Activated CD4-positive, alpha-beta memory T cell treated with anti-CD3 and anti-CD28 coated beads, Interleukin-2, amount 10 ng/mL, durations not matched to agents 7 days and 5 days (primary cell): ENCODE results near the gene ZCCHC7. TPM values are rescaled to one million over a fixed set of nuclear protein-coding genes. Genes with fewer than 3 reads are reported as not detected.
"Not testable (repeated sequence)": the region's sequence is repeated elsewhere in the genome, so short reads cannot be mapped to it uniquely, and the experiment has no call there.

ENCODE experiments used
- CTCF ChIA-PET: fragments of 350-600 bp; sonication (Branson Sonifier 250); formaldehyde crosslinking; loops from one replicate; lab custom pipeline; 2021; ENCODE audit warnings: antibody characterized with exemption, inconsistent platforms; lab: Charles Lee
- POLR2A ChIA-PET: fragments of 350-600 bp; sonication (Branson Sonifier 250); formaldehyde crosslinking; loops from one replicate; lab custom pipeline; 2021; ENCODE audit warnings: antibody characterized with exemption; lab: Charles Lee
- DNase-seq: peaks from one replicate; pipeline ENCODE4 v3.0.0-alpha.2; 2020
- H3K27ac Mint-ChIP-seq: one replicate; pipeline ENCODE4 v1.8.0; 2021; ENCODE audit warnings: mild to moderate bottlenecking, mixed read lengths
- H3K27me3 Mint-ChIP-seq: one replicate; pipeline ENCODE4 v1.8.0; 2021; ENCODE audit warnings: mixed read lengths
- H3K36me3 Mint-ChIP-seq: one replicate; pipeline ENCODE4 v1.8.0; 2021; ENCODE audit warnings: low read depth, mixed read lengths
- H3K4me1 Mint-ChIP-seq: one replicate; pipeline ENCODE4 v1.8.0; 2021; ENCODE audit warnings: mixed read lengths
- H3K4me3 Mint-ChIP-seq: one replicate; pipeline ENCODE4 v1.8.0; 2021; ENCODE audit warnings: mild to moderate bottlenecking, mixed read lengths
- H3K9me3 Mint-ChIP-seq: one replicate; pipeline ENCODE4 v1.8.0; 2021; ENCODE audit warnings: mixed read lengths
- total RNA-seq, 2 experiments: library from RNA; stranded (reverse); gene quantifications; one replicate each; pipeline ENCODE4 v1.2.3, GENCODE V29; 2021

Gene ZCCHC7
- total RNA-seq, 2 experiments from 2014 or later, result 20.9 to 21.9 TPM

DNA sequence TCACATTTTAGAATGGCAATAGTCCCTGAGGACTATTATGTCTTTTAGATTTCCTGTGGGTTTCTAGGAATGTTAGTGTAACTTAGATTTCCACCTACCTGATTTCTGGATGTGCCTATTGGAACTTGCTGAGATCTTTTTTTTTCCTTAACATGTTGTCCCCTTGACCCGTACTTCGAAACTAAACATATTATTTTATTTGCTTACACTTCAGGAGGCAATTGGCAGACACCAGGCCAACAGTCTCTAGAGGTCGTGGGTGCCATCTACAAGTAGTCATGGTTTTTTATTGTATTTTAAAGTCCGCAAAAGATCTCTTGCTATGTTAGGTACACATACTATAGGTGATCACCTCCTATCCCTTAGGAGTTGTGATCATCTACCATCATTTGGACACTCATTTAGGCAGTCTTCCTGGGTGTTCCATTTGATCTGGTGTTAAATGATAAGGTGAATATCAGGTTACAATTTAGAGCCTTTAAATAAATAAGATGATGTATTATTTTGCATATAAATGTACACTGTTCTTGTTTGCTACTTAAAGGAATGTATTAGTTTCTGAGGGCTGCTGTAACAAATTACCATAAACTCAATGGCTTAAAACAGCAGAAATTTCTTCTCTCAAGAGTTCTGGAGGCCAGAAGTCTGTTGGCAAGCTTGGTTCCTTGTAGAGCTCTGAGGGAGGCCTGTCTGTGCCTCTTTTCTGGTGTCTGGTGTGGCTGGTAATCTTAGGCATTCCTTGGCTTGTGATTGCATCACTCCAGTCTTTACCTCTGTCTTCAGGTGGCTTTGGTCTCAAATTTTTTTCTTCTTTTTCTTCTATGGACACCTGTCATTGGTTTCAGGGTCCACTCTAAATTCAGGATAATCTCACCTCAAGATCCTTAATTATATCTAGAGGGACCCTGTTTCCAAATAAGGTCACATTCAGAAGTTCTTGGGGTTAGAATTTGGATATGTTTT is 64.8 kb downstream of the ZCCHC7 start:
- Mint-ChIP-seq H3K4me1 (peaks cover 29% of the 10 kb centered on the region), H3K4me3 (no peak overlapping the region), H3K36me3 (peaks cover 39% of the 10 kb centered on the region), H3K27ac (no peak overlapping the region), H3K27me3 (no peaks in the 10 kb centered on the region), H3K9me3 (peaks cover 7% of the 10 kb centered on the region)
- DNase-seq, result no peak
- ChIA-PET CTCF (interaction anchor here (0.9 kb wide), 1 partner anchor 159 kb away, joined by 3 read pairs; no protein-coding TSS in a partner anchor), POLR2A (no interaction called here)

DNA sequence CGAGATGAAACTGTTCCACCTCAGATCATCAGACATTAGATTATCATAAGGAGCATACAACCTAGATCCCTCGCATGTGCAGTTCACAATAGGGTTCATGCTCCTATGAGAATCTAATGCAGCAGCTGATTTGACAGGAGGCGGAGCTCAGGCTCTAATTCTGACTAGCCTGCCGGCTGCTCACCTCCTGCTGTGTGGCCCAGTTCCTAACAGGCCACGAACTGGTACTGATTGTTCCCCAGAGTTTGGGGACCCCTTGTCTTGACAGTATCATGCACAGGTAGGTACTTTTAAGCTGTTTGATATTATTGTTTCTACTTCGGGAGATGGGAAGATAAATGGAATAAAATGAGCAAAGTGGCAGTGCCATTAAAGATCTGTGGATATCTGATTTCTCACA is 66.9 kb downstream of the ZCCHC7 start:
- no peaks in the 10 kb centered on the region for H3K27me3 Mint-ChIP-seq
- peak overlapping the region; percentile 90 for H3K27ac Mint-ChIP-seq
- POLR2A ChIA-PET, result interaction anchor here (0.7 to 1.8 kb wide), 4 partner anchors 10 to 107 kb away, joined by 3 to 12 read pairs (median 4); partner anchors contain the start of gene ZCCHC7
- peaks cover 29% of the 10 kb centered on the region for H3K4me1 Mint-ChIP-seq
- H3K9me3 Mint-ChIP-seq, result peaks cover 5% of the 10 kb centered on the region
- DNase-seq, result peak; percentile 34
- CTCF ChIA-PET, result no interaction called here
- H3K4me3 Mint-ChIP-seq, result peak overlapping the region; percentile 72
- peaks cover 46% of the 10 kb centered on the region for H3K36me3 Mint-ChIP-seq

DNA sequence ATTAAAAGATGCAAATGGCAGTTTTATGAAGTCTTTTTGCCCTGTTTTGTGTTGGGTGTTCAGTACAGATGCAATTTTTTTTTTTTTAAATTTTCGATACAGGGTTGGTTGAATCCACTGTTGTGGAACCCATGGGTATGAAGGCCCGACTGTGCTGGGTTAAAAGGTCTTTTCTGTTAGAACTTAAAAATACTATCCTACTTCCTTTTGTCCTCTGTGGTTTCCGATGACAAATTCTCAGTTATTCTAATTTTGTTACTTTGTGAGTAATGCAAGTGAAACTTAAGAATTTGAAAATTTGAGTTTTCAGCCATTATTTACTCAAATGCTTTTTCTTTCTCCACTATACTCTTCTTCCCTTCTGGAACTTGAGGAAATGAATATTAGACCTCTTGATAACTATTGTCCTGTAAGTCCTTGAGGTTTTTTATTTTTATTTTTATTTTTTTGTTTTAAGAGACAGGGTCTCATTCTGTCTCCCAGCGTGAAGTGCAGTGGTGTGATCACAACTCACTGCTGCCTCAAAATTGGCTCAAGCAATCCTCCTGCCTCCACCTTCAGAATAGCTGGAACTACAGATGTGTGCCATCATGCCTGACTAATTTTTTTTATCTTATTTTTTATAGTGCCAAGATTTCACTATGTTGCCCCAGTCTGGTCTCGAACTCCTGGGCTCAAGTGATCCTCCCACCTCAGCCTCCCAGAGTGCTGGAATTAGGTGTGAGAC is 67.5 kb downstream of the ZCCHC7 start:
- DNase-seq, result no peak
- peaks cover 43% of the 10 kb centered on the region for H3K36me3 Mint-ChIP-seq
- CTCF ChIA-PET, result no interaction called here
- H3K27me3 Mint-ChIP-seq, result no peaks in the 10 kb centered on the region
- POLR2A ChIA-PET, result interaction anchor here (1.0 to 1.8 kb wide), 3 partner anchors 9 to 108 kb away, joined by 3 to 12 read pairs (median 5); partner anchors contain the start of gene ZCCHC7
- peak overlapping the region; percentile 72 for H3K4me3 Mint-ChIP-seq
- peaks cover 29% of the 10 kb centered on the region for H3K4me1 Mint-ChIP-seq
- peaks cover 5% of the 10 kb centered on the region for H3K9me3 Mint-ChIP-seq
- peak overlapping the region; percentile 90 for H3K27ac Mint-ChIP-seq

DNA sequence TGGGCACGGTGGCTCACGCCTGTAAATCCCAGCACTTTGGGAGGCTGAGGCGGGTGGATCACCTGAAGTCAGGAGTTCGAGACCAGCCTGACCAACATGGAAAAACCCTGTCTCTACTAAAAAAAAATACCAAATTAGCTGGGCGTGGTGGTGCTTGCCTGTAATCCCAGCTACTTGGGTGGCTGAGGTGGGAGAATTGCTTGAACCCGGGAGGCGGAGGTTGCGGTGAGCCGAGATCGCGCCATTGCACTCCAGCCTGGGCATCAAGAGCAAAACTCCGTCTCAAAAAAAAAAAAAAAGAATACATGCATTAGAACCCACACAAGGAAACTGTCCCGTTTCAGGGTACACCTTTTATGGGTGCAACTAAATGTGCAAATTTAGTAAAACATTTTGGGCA is 70.4 kb downstream of the ZCCHC7 start:
- CTCF ChIA-PET, POLR2A ChIA-PET, H3K27ac Mint-ChIP-seq, H3K9me3 Mint-ChIP-seq, H3K4me3 Mint-ChIP-seq, DNase-seq, H3K27me3 Mint-ChIP-seq: not testable (repeated sequence)
- peaks cover 29% of the 10 kb centered on the region for H3K4me1 Mint-ChIP-seq
- peaks cover 43% of the 10 kb centered on the region for H3K36me3 Mint-ChIP-seq

DNA sequence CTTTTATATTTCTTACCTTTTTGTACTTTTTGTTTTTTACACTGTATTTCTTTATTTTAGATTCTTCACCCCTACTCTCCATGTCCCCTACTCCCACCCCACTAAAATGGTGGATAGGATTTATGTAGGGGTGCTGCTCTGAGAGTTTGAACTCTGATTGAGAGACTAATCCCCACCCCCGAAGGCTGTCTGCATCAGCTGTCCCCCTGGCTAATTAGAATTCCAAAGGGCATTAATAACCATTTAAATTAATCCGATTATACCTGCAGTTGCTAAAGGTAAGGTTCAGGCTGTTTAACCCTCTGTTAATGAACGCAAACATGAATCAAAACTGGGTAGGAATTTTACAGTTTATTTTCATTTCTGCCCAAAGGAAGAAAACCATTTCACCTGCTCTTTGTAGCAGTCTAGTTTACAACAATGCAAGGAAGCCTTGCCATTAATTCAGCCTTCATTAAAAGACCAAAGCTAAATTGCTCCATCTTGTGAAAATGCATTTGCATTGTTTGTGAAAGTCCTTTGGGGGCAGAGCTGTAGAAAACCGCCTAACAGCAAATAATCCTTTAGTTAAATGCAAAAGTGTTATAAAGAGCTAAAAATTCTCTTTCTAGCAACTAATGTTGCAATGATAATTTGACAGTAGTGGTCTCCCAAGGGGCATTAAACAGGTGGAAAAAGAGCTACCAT is 71.2 kb downstream of the ZCCHC7 start:
- Mint-ChIP-seq H3K27ac (no peak overlapping the region), H3K4me3 (no peak overlapping the region), H3K9me3 (peaks cover 3% of the 10 kb centered on the region), H3K4me1 (peaks cover 31% of the 10 kb centered on the region), H3K27me3 (no peaks in the 10 kb centered on the region), H3K36me3 (peaks cover 43% of the 10 kb centered on the region)
- DNase-seq, result no peak
- CTCF ChIA-PET, result interaction anchor here (0.6 kb wide), 1 partner anchor 646 kb away, joined by 3 read pairs; no protein-coding TSS in a partner anchor
- POLR2A ChIA-PET, result interaction anchor here (3.4 kb wide), 1 partner anchor 71 kb away, joined by 11 read pairs; the partner anchor contains the start of gene ZCCHC7

DNA sequence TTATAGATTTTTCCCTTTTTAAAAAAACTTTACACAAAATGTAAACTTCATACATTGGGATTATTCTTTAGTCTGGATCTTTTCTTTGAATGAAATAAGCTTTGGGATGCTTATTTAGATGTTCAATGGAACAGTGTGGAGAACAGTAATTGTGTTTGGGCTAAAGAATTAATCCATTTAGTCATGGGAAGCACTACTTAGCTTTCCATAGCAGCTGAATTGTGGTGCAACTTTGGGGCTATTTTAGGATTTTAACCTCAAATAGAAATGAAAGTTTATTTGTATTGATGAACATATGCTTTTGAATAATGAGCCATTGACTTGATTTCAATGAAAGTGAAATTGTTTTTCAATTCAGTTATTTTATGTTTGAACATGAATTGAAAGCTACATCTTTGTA is 72.4 kb downstream of the ZCCHC7 start:
- peaks cover 37% of the 10 kb centered on the region for H3K36me3 Mint-ChIP-seq
- no peak for DNase-seq
- CTCF ChIA-PET, result no interaction called here
- H3K27ac Mint-ChIP-seq, result no peak overlapping the region
- H3K4me1 Mint-ChIP-seq, result peaks cover 28% of the 10 kb centered on the region
- peaks cover 3% of the 10 kb centered on the region for H3K9me3 Mint-ChIP-seq
- no peak overlapping the region for H3K4me3 Mint-ChIP-seq
- H3K27me3 Mint-ChIP-seq, result no peaks in the 10 kb centered on the region
- POLR2A ChIA-PET, result interaction anchor here (3.4 kb wide), 1 partner anchor 72 kb away, joined by 11 read pairs; the partner anchor contains the start of gene ZCCHC7

DNA sequence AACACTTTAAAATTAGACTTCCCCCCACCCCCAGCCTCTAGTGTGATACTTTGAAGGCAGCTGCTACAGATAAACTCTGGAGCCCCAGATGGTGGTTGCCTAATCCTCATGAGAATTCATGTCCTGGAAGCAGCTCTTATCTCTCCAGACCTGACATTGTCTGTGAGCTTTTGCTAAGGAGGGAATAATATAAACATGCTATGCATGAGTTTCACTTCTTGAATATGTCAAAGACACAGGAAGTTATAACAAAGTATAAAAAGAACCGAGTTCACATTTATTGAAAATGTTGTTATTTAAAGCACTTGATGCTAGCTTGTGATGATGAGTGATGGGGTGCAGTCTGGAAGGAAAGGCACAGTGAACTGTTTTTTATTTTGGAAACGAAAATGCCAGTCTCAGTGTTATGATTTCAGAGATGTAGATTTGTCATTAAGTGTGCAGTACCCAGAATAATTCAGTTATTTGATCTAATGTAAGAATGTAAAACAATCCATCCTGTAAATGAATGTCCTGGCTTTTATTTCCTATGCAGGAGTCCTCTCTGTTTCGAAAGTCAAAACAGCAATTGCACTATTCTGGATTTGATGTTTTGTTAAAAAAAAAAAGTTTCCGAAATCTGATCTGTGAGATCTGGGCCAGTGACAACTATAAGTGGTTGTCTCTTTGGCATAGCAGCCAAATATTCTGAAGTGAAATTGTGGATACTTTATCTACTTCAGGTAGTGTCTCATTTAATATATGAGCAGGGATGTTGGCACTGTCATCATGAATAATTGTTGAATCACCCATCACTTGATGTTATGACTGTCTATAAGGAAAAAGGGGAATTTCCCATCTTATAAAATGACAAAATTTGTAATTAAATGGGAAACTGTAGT is 77.0 kb downstream of the ZCCHC7 start:
- H3K36me3 Mint-ChIP-seq, result peaks cover 29% of the 10 kb centered on the region
- peaks cover 45% of the 10 kb centered on the region for H3K4me1 Mint-ChIP-seq
- CTCF ChIA-PET, result no interaction called here
- DNase-seq, result no peak
- H3K27me3 Mint-ChIP-seq, result no peaks in the 10 kb centered on the region
- H3K27ac Mint-ChIP-seq, result no peak overlapping the region
- POLR2A ChIA-PET, result interaction anchor here (1.0 to 1.2 kb wide), 2 partner anchors 9 to 77 kb away, joined by 5 read pairs; partner anchors contain the start of gene ZCCHC7
- H3K9me3 Mint-ChIP-seq, result no peaks in the 10 kb centered on the region
- H3K4me3 Mint-ChIP-seq, result no peak overlapping the region

DNA sequence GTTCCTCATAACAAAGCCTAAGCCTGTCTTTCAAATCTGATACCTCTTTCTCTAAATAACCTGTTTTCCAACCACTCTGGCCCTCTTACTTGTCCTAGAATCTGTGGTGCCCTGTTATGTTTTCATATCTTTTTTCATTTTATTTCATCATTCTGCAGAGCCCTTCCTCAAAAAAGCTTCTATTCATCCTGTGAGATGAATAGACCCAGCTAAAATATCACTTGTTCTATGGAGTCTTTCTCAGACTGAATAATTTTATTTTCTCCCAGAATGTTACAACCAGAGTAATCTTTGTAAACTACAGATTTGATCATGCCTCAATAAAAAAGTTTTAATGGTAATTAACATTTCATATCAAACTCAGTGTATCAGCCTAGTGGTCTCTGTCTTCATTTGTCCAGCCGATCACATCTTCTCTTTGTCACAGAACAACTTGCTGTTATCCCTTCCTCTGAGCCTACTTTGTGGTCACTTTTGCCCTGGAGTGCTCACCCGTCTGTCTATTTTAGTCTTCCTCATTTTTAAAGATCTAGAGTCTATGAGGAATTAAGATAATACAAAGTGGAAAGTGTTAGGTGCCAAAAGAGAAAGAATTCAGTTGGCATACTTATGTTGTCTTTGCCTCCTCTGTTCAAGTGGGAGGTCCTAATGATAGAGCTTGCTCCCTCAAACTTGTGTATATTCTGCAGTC is 77.8 kb downstream of the ZCCHC7 start:
- Mint-ChIP-seq H3K4me1 (peaks cover 45% of the 10 kb centered on the region), H3K27me3 (no peaks in the 10 kb centered on the region), H3K9me3 (no peaks in the 10 kb centered on the region), H3K36me3 (peaks cover 35% of the 10 kb centered on the region), H3K27ac (no peak overlapping the region), H3K4me3 (no peak overlapping the region)
- no peak for DNase-seq
- POLR2A ChIA-PET, result interaction anchor here (1.2 to 1.4 kb wide), 2 partner anchors 11 to 21 kb away, joined by 4 read pairs; no protein-coding TSS in a partner anchor
- CTCF ChIA-PET, result interaction anchor here (1.0 kb wide), 1 partner anchor 29 kb away, joined by 3 read pairs; no protein-coding TSS in a partner anchor

DNA sequence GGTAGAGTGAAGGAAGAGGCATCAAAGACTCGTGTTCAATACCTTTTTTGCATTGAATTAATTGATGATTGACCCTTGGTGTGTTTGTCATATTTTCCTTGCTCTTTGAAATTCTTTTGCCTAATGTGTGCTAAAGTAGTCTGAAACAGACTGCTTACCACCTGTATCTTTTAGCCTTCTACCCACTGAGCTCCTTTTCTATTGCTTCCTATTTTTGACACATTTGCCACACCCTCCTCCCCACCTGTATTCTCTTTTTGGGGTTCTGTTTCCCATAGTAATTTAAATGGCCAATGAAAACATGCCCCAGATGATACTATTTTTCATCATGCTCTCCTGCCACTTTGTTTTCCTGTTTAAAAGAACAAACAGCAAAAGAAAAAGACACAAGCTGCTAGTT is 78.5 kb downstream of the ZCCHC7 start:
- no peaks in the 10 kb centered on the region for H3K27me3 Mint-ChIP-seq
- H3K36me3 Mint-ChIP-seq, result peaks cover 39% of the 10 kb centered on the region
- H3K27ac Mint-ChIP-seq, result peak overlapping the region; percentile 9
- H3K9me3 Mint-ChIP-seq, result no peaks in the 10 kb centered on the region
- POLR2A ChIA-PET, result interaction anchor here (1.2 to 1.4 kb wide), 2 partner anchors 12 to 22 kb away, joined by 4 read pairs; no protein-coding TSS in a partner anchor
- CTCF ChIA-PET, result interaction anchor here (1.0 kb wide), 1 partner anchor 29 kb away, joined by 3 read pairs; no protein-coding TSS in a partner anchor
- peaks cover 45% of the 10 kb centered on the region for H3K4me1 Mint-ChIP-seq
- DNase-seq, result no peak
- H3K4me3 Mint-ChIP-seq, result no peak overlapping the region

DNA sequence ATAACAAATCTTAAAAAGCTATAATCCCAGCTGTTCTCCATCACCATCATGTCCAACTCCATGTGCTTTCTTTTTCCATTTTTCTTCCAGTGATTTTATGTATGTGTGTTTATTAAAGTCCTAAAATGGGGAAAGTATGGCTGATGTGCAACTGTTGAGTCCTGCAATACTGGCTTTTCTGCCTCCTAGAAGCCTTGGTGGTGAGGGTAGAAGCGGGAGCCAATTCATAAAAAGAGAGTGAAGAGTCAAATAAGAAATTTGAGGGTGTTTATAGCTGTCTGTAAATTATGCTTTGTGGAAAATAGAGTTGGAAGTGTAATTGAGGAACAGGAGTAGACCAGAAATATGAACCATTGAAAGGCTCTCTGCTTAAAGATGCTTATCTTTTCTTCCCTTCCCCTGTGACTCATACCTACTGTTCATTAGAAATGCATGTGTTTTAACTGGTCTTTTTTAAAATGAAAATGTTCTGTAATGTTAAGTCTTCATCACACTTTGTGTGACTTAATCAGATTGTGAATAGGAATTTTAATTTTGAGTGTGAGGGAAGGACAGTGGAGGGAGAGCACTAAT is 80.1 kb downstream of the ZCCHC7 start:
- Mint-ChIP-seq H3K4me3 (no peak overlapping the region), H3K27ac (peak overlapping the region; percentile 56), H3K9me3 (no peaks in the 10 kb centered on the region), H3K36me3 (peaks cover 45% of the 10 kb centered on the region), H3K4me1 (peaks cover 45% of the 10 kb centered on the region), H3K27me3 (no peaks in the 10 kb centered on the region)
- DNase-seq, result no peak
- ChIA-PET POLR2A (interaction anchor here (0.6 to 1.0 kb wide), 2 partner anchors 11 to 20 kb away, joined by 3 read pairs; no protein-coding TSS in a partner anchor), CTCF (interaction anchor here (1.5 kb wide), 1 partner anchor 215 kb away, joined by 4 read pairs; no protein-coding TSS in a partner anchor)
